A673 (cell line): ENCODE results near the gene SVIL. TPM values are rescaled to one million over a fixed set of nuclear protein-coding genes. Genes with fewer than 3 reads are reported as not detected.
A peak's percentile ranks its signal among the peaks of the same experiment; 100 is the strongest.

Experiments used
- BruUV-seq: library from RNA; stranded (reverse); fragments of 400-500 nt; replicated peaks from 2 replicates; lab custom pipeline; 2021; lab: Mats Ljungman, UMichigan
- CTCF ChIA-PET: fragments of 300-600 bp; sonication (Branson Sonifier 250); formaldehyde crosslinking; loops from one replicate; lab custom pipeline; 2022; ENCODE audit warnings: antibody characterized with exemption; lab: Charles Lee
- POLR2A ChIA-PET: fragments of 300-600 bp; sonication (Branson Sonifier 250); formaldehyde crosslinking; loops from one replicate; lab custom pipeline; 2022; ENCODE audit warnings: antibody characterized with exemption; ENCODE audit not compliant: low non-redundant PET; lab: Charles Lee
- DNase-seq: peaks from one replicate; pipeline ENCODE4 v3.0.0-alpha.2; 2015; ENCODE audit warnings: low spot score
- H3K27ac ChIP-seq: fragments of 200-600 bp; sonication (generic); 2 replicates; pipeline ENCODE4 v1.5.1; 2016; ENCODE audit warnings: mixed run types, low read depth, mild to moderate bottlenecking, mixed read lengths, antibody characterized with exemption, low read length; ENCODE audit not compliant: poor library complexity, severe bottlenecking
- H3K27me3 ChIP-seq: fragments of 200-600 bp; sonication (generic); replicated peaks from 2 replicates; pipeline ENCODE4 v1.6.1; 2017; ENCODE audit warnings: mixed run types, low read depth, mild to moderate bottlenecking, mixed read lengths, antibody characterized with exemption, low read length; ENCODE audit not compliant: insufficient read depth, poor library complexity
- H3K36me3 ChIP-seq: fragments of 200-600 bp; sonication (generic); 2 replicates; pipeline ENCODE4 v1.6.1; 2016; ENCODE audit warnings: mixed run types, mild to moderate bottlenecking, mixed read lengths, antibody characterized with exemption, low read length; ENCODE audit not compliant: insufficient read depth, poor library complexity, severe bottlenecking
- H3K4me1 ChIP-seq: fragments of 200-600 bp; sonication (generic); 2 replicates; pipeline ENCODE4 v1.6.1; 2017; ENCODE audit warnings: mixed run types, mild to moderate bottlenecking, mixed read lengths, antibody characterized with exemption, low read length; ENCODE audit not compliant: insufficient read depth, poor library complexity, severe bottlenecking
- H3K4me3 ChIP-seq: fragments of 200-600 bp; sonication (generic); 2 replicates; pipeline ENCODE4 v1.5.1; 2016; ENCODE audit warnings: low read depth, mixed run types, mild to moderate bottlenecking, mixed read lengths, low read length; ENCODE audit not compliant: poor library complexity, severe bottlenecking
- H3K9me3 ChIP-seq: fragments of 200-600 bp; sonication (generic); 2 replicates; pipeline ENCODE4 v1.6.1; 2016; ENCODE audit warnings: mixed run types, low read depth, mild to moderate bottlenecking, mixed read lengths, antibody characterized with exemption, low read length; ENCODE audit not compliant: poor library complexity, severe bottlenecking
- EZH2 ChIP-seq: fragments of 200-600 bp; sonication (generic); IDR thresholded peaks from 2 replicates; pipeline ENCODE4 v1.6.1; 2017; ENCODE audit warnings: borderline replicate concordance, low read depth, mild to moderate bottlenecking, mixed read lengths, antibody characterized with exemption, low read length; ENCODE audit not compliant: poor library complexity, severe bottlenecking
- intact Hi-C: fragments of 100-400 bp; cut with micrococcal nuclease; formaldehyde crosslinking; loops from one replicate; pipeline ENCODE4 v1.10.0; 2022; ENCODE audit not compliant: unreplicated experiment
- total RNA-seq: library from RNA; stranded (reverse); gene quantifications from 2 replicates; pipeline ENCODE4 v1.2.3, GENCODE V29; 2021
- TF ChIP-seq, protein P1 (sequence below): fragments of 300-800, 200-600 bp; sonication (generic); conservative IDR thresholded peaks from 2 replicates; pipeline ENCODE4 v1.5.1; 2017; ENCODE audit warnings: low read depth, mild to moderate bottlenecking, antibody characterized with exemption, low read length, moderate library complexity, mixed read lengths

Gene SVIL
- total RNA-seq, 1 experiment from 2014 or later: 31.9 TPM

DNA sequence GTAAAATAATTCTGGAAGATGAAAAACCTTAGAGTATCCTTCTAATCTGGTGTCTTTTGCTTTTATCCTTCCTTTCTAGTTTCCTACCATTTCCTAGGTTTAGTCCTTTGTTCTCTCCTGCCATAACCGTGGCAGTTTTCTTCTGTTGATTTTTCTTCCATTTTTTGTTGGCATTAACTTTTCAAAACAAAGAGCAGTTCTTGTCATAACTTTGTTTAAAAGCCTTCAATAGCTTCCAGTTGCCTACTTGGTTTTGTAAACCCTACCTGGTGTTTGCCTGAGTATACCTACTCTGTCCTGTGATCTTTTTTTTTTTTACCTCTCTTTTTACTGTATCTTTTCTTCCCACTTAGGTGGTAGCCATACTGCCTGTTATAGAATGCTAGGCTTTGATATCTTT lies 220.3 kb downstream of the SVIL start:
- ChIA-PET CTCF (no interaction called here), POLR2A (no interaction called here)
- H3K27me3 ChIP-seq: no peaks in the 10 kb centered on the region
- H3K27ac ChIP-seq: peak overlapping the region; percentile 48
- no peaks in the 10 kb centered on the region for H3K9me3 ChIP-seq
- H3K4me1 ChIP-seq: peaks cover 45% of the 10 kb centered on the region
- DNase-seq: no peak
- BruUV-seq: no TSS peak
- H3K36me3 ChIP-seq: peaks cover 39% of the 10 kb centered on the region
- TF ChIP-seq, protein P1, sequence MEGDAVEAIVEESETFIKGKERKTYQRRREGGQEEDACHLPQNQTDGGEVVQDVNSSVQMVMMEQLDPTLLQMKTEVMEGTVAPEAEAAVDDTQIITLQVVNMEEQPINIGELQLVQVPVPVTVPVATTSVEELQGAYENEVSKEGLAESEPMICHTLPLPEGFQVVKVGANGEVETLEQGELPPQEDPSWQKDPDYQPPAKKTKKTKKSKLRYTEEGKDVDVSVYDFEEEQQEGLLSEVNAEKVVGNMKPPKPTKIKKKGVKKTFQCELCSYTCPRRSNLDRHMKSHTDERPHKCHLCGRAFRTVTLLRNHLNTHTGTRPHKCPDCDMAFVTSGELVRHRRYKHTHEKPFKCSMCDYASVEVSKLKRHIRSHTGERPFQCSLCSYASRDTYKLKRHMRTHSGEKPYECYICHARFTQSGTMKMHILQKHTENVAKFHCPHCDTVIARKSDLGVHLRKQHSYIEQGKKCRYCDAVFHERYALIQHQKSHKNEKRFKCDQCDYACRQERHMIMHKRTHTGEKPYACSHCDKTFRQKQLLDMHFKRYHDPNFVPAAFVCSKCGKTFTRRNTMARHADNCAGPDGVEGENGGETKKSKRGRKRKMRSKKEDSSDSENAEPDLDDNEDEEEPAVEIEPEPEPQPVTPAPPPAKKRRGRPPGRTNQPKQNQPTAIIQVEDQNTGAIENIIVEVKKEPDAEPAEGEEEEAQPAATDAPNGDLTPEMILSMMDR: no peak
- TF ChIP-seq EZH2: no peak
- intact Hi-C loops: no loop called here
- H3K4me3 ChIP-seq: no peak overlapping the region

DNA sequence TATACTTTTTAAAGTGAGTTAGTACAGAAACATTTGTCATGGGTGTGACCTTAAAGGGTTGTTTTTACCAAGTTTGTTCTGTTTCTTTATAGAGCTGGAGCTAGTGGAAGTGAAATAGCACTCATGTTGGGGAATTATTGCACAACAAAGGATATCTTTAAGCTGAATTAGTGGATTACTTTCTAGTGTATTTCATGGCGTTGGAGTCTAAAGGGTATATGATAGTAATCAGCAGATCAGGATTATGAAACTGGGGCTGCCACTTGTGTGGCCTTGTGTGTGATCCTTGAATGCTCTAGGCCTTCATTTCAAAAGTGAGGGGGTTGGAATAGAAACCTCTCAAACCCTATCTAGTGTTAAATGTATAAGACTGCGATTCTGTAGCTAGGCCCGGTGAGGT lies 222.3 kb downstream of the SVIL start:
- CTCF ChIA-PET: no interaction called here

DNA sequence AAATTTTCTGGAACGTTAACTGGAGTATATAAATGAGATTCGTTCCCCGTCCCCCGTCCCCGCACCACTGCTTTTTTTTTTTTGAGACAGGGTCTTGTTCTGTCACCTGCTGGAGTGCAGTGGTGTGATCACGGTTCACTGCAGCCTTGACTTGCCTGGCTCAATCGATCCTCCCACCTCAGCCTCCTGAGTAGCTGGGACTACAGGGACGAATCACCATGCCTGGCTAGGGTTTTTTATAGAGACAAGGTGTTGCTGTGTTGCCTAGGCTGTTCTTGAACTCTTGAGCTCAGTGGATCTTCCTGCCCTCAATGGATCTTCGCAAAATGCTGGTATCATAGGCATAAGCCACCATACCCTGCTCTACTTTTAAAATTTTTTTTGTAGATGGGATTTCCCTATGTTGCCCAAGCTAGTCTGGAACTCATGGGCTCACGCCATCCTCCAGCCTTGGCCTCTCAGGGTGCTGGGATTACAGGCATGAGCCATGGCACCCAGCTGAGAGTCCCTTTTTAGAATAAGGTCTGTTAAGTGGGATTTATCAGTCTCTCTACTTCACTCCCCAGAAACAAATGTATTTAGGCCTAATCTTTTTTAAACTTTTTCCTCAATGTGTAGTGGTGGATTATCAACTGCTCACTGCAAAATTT lies 223.0 kb downstream of the SVIL start:
- peak overlapping the region; percentile 85 for H3K4me3 ChIP-seq
- peaks cover 16% of the 10 kb centered on the region for H3K36me3 ChIP-seq
- peak; percentile 66 for DNase-seq
- ChIA-PET POLR2A (interaction anchor here (0.6 to 0.7 kb wide), 2 partner anchors 34 to 1435 kb away, joined by 3 read pairs; no protein-coding TSS in a partner anchor), CTCF (interaction anchor here (0.6 kb wide), 1 partner anchor 25 kb away, joined by 6 read pairs; no protein-coding TSS in a partner anchor)
- peak overlapping the region; percentile 73 for H3K27ac ChIP-seq
- intact Hi-C loops: no loop called here
- BruUV-seq: no TSS peak
- H3K9me3 ChIP-seq: peaks cover 18% of the 10 kb centered on the region
- no peaks in the 10 kb centered on the region for H3K27me3 ChIP-seq
- H3K4me1 ChIP-seq: peaks cover 50% of the 10 kb centered on the region
- TF ChIP-seq EZH2: no peak
- TF ChIP-seq, protein P1: no peak

More for the DNA sequence above, 222.3 kb downstream of the SVIL start:
- POLR2A ChIA-PET: interaction anchor here (0.6 kb wide), 1 partner anchor 33 kb away, joined by 3 read pairs; no protein-coding TSS in a partner anchor
- H3K27ac ChIP-seq: peak overlapping the region; percentile 73
- TF ChIP-seq, protein P1: no peak
- TF ChIP-seq EZH2: no peak
- peak overlapping the region; percentile 85 for H3K4me3 ChIP-seq
- intact Hi-C loops: no loop called here
- peaks cover 11% of the 10 kb centered on the region for H3K9me3 ChIP-seq
- peaks cover 22% of the 10 kb centered on the region for H3K36me3 ChIP-seq
- H3K4me1 ChIP-seq: peaks cover 50% of the 10 kb centered on the region
- BruUV-seq: no TSS peak
- DNase-seq: peak; percentile 49
- H3K27me3 ChIP-seq: no peaks in the 10 kb centered on the region
